Measurements from ENCODE around the gene TMEM176B.

Gene TMEM176B

GRCh38 chr7:150845421-150845861, 45.3 kb upstream of the TMEM176B start:
- Histone ChIP-seq H3K4me3 (ENCODE audit: low read length, poor library complexity, severe bottlenecking) (no peak overlapping the region), H4K20me1 (ENCODE audit: insufficient read depth, low read length, poor library complexity, severe bottlenecking) (no peaks in the 10 kb centered on the region), H3K4me1 (ENCODE audit: insufficient read depth, low read length, poor library complexity, severe bottlenecking) (no peaks in the 10 kb centered on the region), H3K4me2 (ENCODE audit: low read depth, low read length, poor library complexity, severe bottlenecking) (no peak overlapping the region), H3F3A (ENCODE audit: low read depth) (no peaks in the 10 kb centered on the region), H3K9me3 (ENCODE audit: insufficient read depth, low read depth, low read length) (no peaks in the 10 kb centered on the region), H3K9ac (ENCODE audit: low read depth, low read length, poor library complexity, severe bottlenecking) (no peak overlapping the region), H3K79me2 (ENCODE audit: insufficient read depth, low read length) (no peaks in the 10 kb centered on the region), H3K36me3 (ENCODE audit: insufficient read depth, low read length) (no peaks in the 10 kb centered on the region), H3K9me2 (replicated peaks; ENCODE audit: low read depth, low read length) (no peaks in the 10 kb centered on the region), H3K27me3 (ENCODE audit: insufficient read depth, low read length, poor library complexity, severe bottlenecking) (no peaks in the 10 kb centered on the region), H2AFZ (ENCODE audit: low read length) (no peak overlapping the region)
- no peak for TF ChIP-seq CTCF (conservative IDR thresholded peaks at IDR 0.05; ENCODE audit: low read length)
- TF ChIP-seq EZH2phosphoT487 (IDR thresholded peaks at IDR 0.05; ENCODE audit: borderline replicate concordance): no peak

- TF ChIP-seq CTCF (conservative IDR thresholded peaks at IDR 0.05; ENCODE audit: low read length) (no peak), EZH2phosphoT487 (IDR thresholded peaks at IDR 0.05; ENCODE audit: borderline replicate concordance) (no peak)
- Histone ChIP-seq H3K9ac (ENCODE audit: low read depth, low read length, poor library complexity, severe bottlenecking) (no peak overlapping the region), H3K4me1 (ENCODE audit: insufficient read depth, low read length, poor library complexity, severe bottlenecking) (no peaks in the 10 kb centered on the region), H2AFZ (ENCODE audit: low read length) (no peak overlapping the region), H4K20me1 (ENCODE audit: insufficient read depth, low read length, poor library complexity, severe bottlenecking) (no peaks in the 10 kb centered on the region), H3K27me3 (ENCODE audit: insufficient read depth, low read length, poor library complexity, severe bottlenecking) (no peaks in the 10 kb centered on the region), H3K9me3 (ENCODE audit: insufficient read depth, low read depth, low read length) (no peaks in the 10 kb centered on the region), H3K4me2 (ENCODE audit: low read depth, low read length, poor library complexity, severe bottlenecking) (no peak overlapping the region), H3K79me2 (ENCODE audit: insufficient read depth, low read length) (no peaks in the 10 kb centered on the region), H3K4me3 (ENCODE audit: low read length, poor library complexity, severe bottlenecking) (no peak overlapping the region), H3K36me3 (ENCODE audit: insufficient read depth, low read length) (no peaks in the 10 kb centered on the region), H3F3A (ENCODE audit: low read depth) (no peaks in the 10 kb centered on the region), H3K9me2 (replicated peaks; ENCODE audit: low read depth, low read length) (no peaks in the 10 kb centered on the region)
Observed at GRCh38 chr7:150842716-150843115, 42.6 kb upstream of the TMEM176B start.

GRCh38 chr7:150842018-150842417, 41.9 kb upstream of the TMEM176B start:
- no peaks in the 10 kb centered on the region for H4K20me1 ChIP-seq (ENCODE audit: insufficient read depth, low read length, poor library complexity, severe bottlenecking)
- no peaks in the 10 kb centered on the region for H3K4me1 ChIP-seq (ENCODE audit: insufficient read depth, low read length, poor library complexity, severe bottlenecking)
- TF ChIP-seq EZH2phosphoT487 (IDR thresholded peaks at IDR 0.05; ENCODE audit: borderline replicate concordance) (no peak), CTCF (conservative IDR thresholded peaks at IDR 0.05; ENCODE audit: low read length) (no peak)
- H3K27me3 ChIP-seq (ENCODE audit: insufficient read depth, low read length, poor library complexity, severe bottlenecking): no peaks in the 10 kb centered on the region
- no peak overlapping the region for H3K4me2 ChIP-seq (ENCODE audit: low read depth, low read length, poor library complexity, severe bottlenecking)
- no peaks in the 10 kb centered on the region for H3K9me2 ChIP-seq (replicated peaks; ENCODE audit: low read depth, low read length)
- H3K9me3 ChIP-seq (ENCODE audit: insufficient read depth, low read depth, low read length): no peaks in the 10 kb centered on the region
- H3K79me2 ChIP-seq (ENCODE audit: insufficient read depth, low read length): no peaks in the 10 kb centered on the region
- no peak overlapping the region for H2AFZ ChIP-seq (ENCODE audit: low read length)
- no peaks in the 10 kb centered on the region for H3K36me3 ChIP-seq (ENCODE audit: insufficient read depth, low read length)
- no peak overlapping the region for H3K4me3 ChIP-seq (ENCODE audit: low read length, poor library complexity, severe bottlenecking)
- no peak overlapping the region for H3K9ac ChIP-seq (ENCODE audit: low read depth, low read length, poor library complexity, severe bottlenecking)
- no peaks in the 10 kb centered on the region for H3F3A ChIP-seq (ENCODE audit: low read depth)

Data from Loucy (cell line).